HS-27A (cell line): ENCODE measurements around the gene TGFBR3.

Experiments used
- DNase-seq: peaks from one replicate; pipeline ENCODE4 v3.0.0-alpha.2; 2012; ENCODE audit warnings: low read depth, missing footprints

The TGFBR3 gene

GRCh38 chr1:91754816-91755580 is 131.0 kb downstream of the TGFBR3 start:
- no peak for DNase-seq

GRCh38 chr1:91754348-91754747 is 131.6 kb downstream of the TGFBR3 start:
- no peak for DNase-seq

GRCh38 chr1:91753878-91754277 is 132.1 kb downstream of the TGFBR3 start:
- no peak for DNase-seq

GRCh38 chr1:91752324-91752723 is 133.6 kb downstream of the TGFBR3 start:
- no peak for DNase-seq

GRCh38 chr1:91751275-91751674 is 134.7 kb downstream of the TGFBR3 start:
- no peak for DNase-seq

GRCh38 chr1:91750398-91750996 is 135.5 kb downstream of the TGFBR3 start:
- no peak for DNase-seq

GRCh38 chr1:91749788-91750231 is 136.1 kb downstream of the TGFBR3 start:
- no peak for DNase-seq

GRCh38 chr1:91747666-91748065 is 138.3 kb downstream of the TGFBR3 start:
- DNase-seq: no peak

- DNase-seq: no peak
Measured at GRCh38 chr1:91746728-91747338, 139.1 kb downstream of the TGFBR3 start.

- no peak for DNase-seq
Measured at GRCh38 chr1:91745640-91746373, 140.1 kb downstream of the TGFBR3 start.

GRCh38 chr1:91744953-91745639 is 140.9 kb downstream of the TGFBR3 start:
- no peak for DNase-seq

GRCh38 chr1:91742848-91743292 is 143.1 kb downstream of the TGFBR3 start:
- DNase-seq: no peak

- no peak for DNase-seq
Measured at GRCh38 chr1:91741906-91742305, 144.0 kb downstream of the TGFBR3 start.

GRCh38 chr1:91741301-91741700 is 144.7 kb downstream of the TGFBR3 start:
- DNase-seq: no peak

- DNase-seq: no peak
Measured at GRCh38 chr1:91737650-91738049, 148.3 kb downstream of the TGFBR3 start.

- peak; percentile 92 for DNase-seq
Measured at GRCh38 chr1:91736715-91737615, 149.0 kb downstream of the TGFBR3 start.

- DNase-seq: no peak
Measured at GRCh38 chr1:91736146-91736714, 149.7 kb downstream of the TGFBR3 start.

GRCh38 chr1:91735266-91735845 is 150.6 kb downstream of the TGFBR3 start:
- no peak for DNase-seq

GRCh38 chr1:91734761-91735160 is 151.2 kb downstream of the TGFBR3 start:
- no peak for DNase-seq

- no peak for DNase-seq
Measured at GRCh38 chr1:91733108-91733710, 152.7 kb downstream of the TGFBR3 start.
